HepG2 (cell line): ENCODE results near the gene MYO1E. TPM values are rescaled to one million over a fixed set of nuclear protein-coding genes. Genes with fewer than 3 reads are reported as not detected.

Source experiments
- CSRNP1 ChIP-seq: sonication (generic); formaldehyde crosslinking; IDR thresholded peaks from 2 replicates; pipeline ENCODE4 v1.8.1; 2023; ENCODE audit warnings: mild to moderate bottlenecking, missing genetic modification reagents
- DMAP1 ChIP-seq: IDR thresholded peaks from 2 replicates; pipeline ENCODE4 v1.6.1; 2016
- E2F5 ChIP-seq: sonication (generic); formaldehyde crosslinking; conservative IDR thresholded peaks from 2 replicates; pipeline ENCODE4 v1.4.0; 2020; ENCODE audit warnings: missing genetic modification reagents
- FOXJ3 ChIP-seq: sonication (generic); formaldehyde crosslinking; IDR thresholded peaks from 2 replicates; pipeline ENCODE4 v1.4.0; 2020; ENCODE audit warnings: missing genetic modification reagents, mild to moderate bottlenecking, borderline replicate concordance
- HDAC2 ChIP-seq: sonication (generic); formaldehyde crosslinking; IDR thresholded peaks from 2 replicates; pipeline ENCODE4 v1.4.0; 2020; ENCODE audit warnings: missing genetic modification reagents
- KDM5A ChIP-seq: fragments of 200-600 bp; sonication (generic); IDR thresholded peaks from 2 replicates; pipeline ENCODE4 v1.7.0; 2018; ENCODE audit warnings: antibody characterized with exemption, mild to moderate bottlenecking, low read length, borderline replicate concordance
- KMT2A ChIP-seq: sonication (generic); formaldehyde crosslinking; IDR thresholded peaks from 2 replicates; pipeline ENCODE4 v1.4.0; 2020; ENCODE audit warnings: missing genetic modification reagents
- MAX ChIP-seq: IDR thresholded peaks from 2 replicates; pipeline ENCODE4 v1.6.1; 2012; ENCODE audit warnings: inconsistent platforms
- MIER3 ChIP-seq: IDR thresholded peaks from 2 replicates; pipeline ENCODE4 v1.6.1; 2016; ENCODE audit warnings: missing compliant biosample characterization, borderline replicate concordance
- RBFOX2 ChIP-seq: fragments of 200-400 bp; formaldehyde crosslinking; IDR thresholded peaks from 2 replicates; pipeline ENCODE4 v1.6.1; 2017; ENCODE audit warnings: low read depth, mild to moderate bottlenecking, low read length
- SRSF4 ChIP-seq: fragments of 200-400 bp; formaldehyde crosslinking; IDR thresholded peaks from one replicate; pipeline ENCODE4 v1.6.1; 2018; ENCODE audit warnings: mild to moderate bottlenecking, low read depth, low read length, moderate library complexity; ENCODE audit not compliant: poor library complexity, severe bottlenecking
- TBX2 ChIP-seq: sonication (generic); formaldehyde crosslinking; IDR thresholded peaks from 2 replicates; pipeline ENCODE4 v1.5.0; 2020; ENCODE audit warnings: missing genetic modification reagents, mild to moderate bottlenecking, borderline replicate concordance
- U2AF2 ChIP-seq: fragments of 200-400 bp; formaldehyde crosslinking; IDR thresholded peaks from 2 replicates; pipeline ENCODE4 v1.6.1; 2017; ENCODE audit warnings: low read depth, mild to moderate bottlenecking, low read length
- YY1 ChIP-seq: IDR thresholded peaks from 2 replicates; pipeline ENCODE4 v1.6.1; 2011; ENCODE audit warnings: low read length, low read depth, moderate library complexity, mild to moderate bottlenecking; ENCODE audit not compliant: insufficient read depth, insufficient replicate concordance
- ZBTB8A ChIP-seq: sonication (generic); formaldehyde crosslinking; IDR thresholded peaks from 2 replicates; pipeline ENCODE4 v1.4.0; 2020; ENCODE audit warnings: mild to moderate bottlenecking, low read depth, missing genetic modification reagents, borderline replicate concordance
- ZFX ChIP-seq: sonication (generic); formaldehyde crosslinking; IDR thresholded peaks from 2 replicates; pipeline ENCODE4 v1.4.0; 2020; ENCODE audit warnings: mild to moderate bottlenecking, low read depth, missing genetic modification reagents, moderate library complexity
- ZKSCAN8 ChIP-seq: IDR thresholded peaks from 2 replicates; pipeline ENCODE4 v1.6.1; 2016; ENCODE audit warnings: borderline replicate concordance, missing genetic modification reagents, missing compliant biosample characterization
- ZNF337 ChIP-seq: sonication (generic); formaldehyde crosslinking; IDR thresholded peaks from 2 replicates; pipeline ENCODE4 v1.5.1; 2020; ENCODE audit warnings: missing genetic modification reagents, low read depth, mild to moderate bottlenecking, borderline replicate concordance
- ZNF510 ChIP-seq: sonication (generic); formaldehyde crosslinking; IDR thresholded peaks from 2 replicates; pipeline ENCODE4 v1.4.0; 2020; ENCODE audit warnings: low read depth, mild to moderate bottlenecking, missing genetic modification reagents
- ZNF704 ChIP-seq: sonication (generic); formaldehyde crosslinking; IDR thresholded peaks from 2 replicates; pipeline ENCODE4 v1.8.1; 2023; ENCODE audit warnings: mild to moderate bottlenecking, inconsistent platforms, moderate library complexity, missing genetic modification reagents, borderline replicate concordance
- polyA plus RNA-seq, 8 experiments: library from polyadenylated mRNA; depleted of rRNA in 3 of 8; stranded (reverse) in 7 of 8; unstranded in 1 of 8; fragments of >200 nt; fragmentation: Illumina TruSeq in 4 of 8; extraction: Trizol in 4 of 8; gene quantifications; 2 replicates each; pipeline versions ENCODE4 v1.2.1 to v1.2.3, GENCODE V29; 2011 to 2016; ENCODE audit warnings: low read depth in 4 of 8, missing spikeins in 1 of 8, mixed read lengths in 1 of 8; ENCODE audit not compliant: insufficient read depth in 1 of 8
- total RNA-seq, 5 experiments: library from RNA; depleted of rRNA; stranded (reverse); fragments of >200 nt; fragmentation: Illumina TruSeq; extraction: Trizol; gene quantifications; 2 replicates each; pipeline ENCODE4 v1.2.3, GENCODE V29; 2016; ENCODE audit warnings: low read depth in 1 of 5

MYO1E gene
- total and polyA plus RNA-seq, 2 of the 13 experiments (the other 11 are each of a cell fraction or from before 2014, with no cell fraction given): 15.7 to 25.1 TPM

GRCh38 chr15:59104912-59105732 is 267.5 kb downstream of the MYO1E start, which contains the start of gene CCNB2 (continued):
- TF ChIP-seq CSRNP1 (CRISPR knock-in tag) (no peak; the same call in 1 of the 2 replicates), KDM5A (peak; percentile 61; the same call in 1 of the 2 replicates), ZNF704 (CRISPR knock-in tag) (0 out of 2 replicates have a peak, but pooled peaks have one; percentile 19), SRSF4 (no peak), FOXJ3 (CRISPR knock-in tag) (peak; percentile 46; the same call in 1 of the 2 replicates), E2F5 (CRISPR knock-in tag) (peak; percentile 90), U2AF2 (no peak), MIER3 (no peak), MAX (0 out of 2 replicates have a peak, but pooled peaks have one; percentile 52), ZKSCAN8 (no peak), HDAC2 (CRISPR knock-in tag) (peak; percentile 63), RBFOX2 (peak; percentile 76), TBX2 (CRISPR knock-in tag) (no peak; the same call in 1 of the 2 replicates), ZFX (CRISPR knock-in tag) (peak; percentile 52), ZNF510 (peak; percentile 17; the same call in 1 of the 2 replicates), KMT2A (CRISPR knock-in tag) (peak; percentile 95), ZNF337 (0 out of 2 replicates have a peak, but pooled peaks have one; percentile 34), DMAP1 (CRISPR knock-in tag) (peak; percentile 77; the same call in 1 of the 2 replicates), ZBTB8A (CRISPR knock-in tag) (no peak), YY1 (no peak)
